Measurements from ENCODE around the gene KIR3DL2.
"Not testable (repeated sequence)": the region's sequence is repeated elsewhere in the genome, so short reads cannot be mapped to it uniquely, and the experiment has no call there.

KIR3DL2 gene

GRCh38 chr19:54850061-54850640, at the start of gene KIR3DL2:
Gene KIR3DL2, plus strand, starts transcription at chr19:54850443. Its CDS starts 33 bp downstream, at chr19:54850476.
- DNase-seq: not testable (repeated sequence)

- DNase-seq: no peak
Observed at GRCh38 chr19:54803410-54803809, 46.8 kb upstream of the KIR3DL2 start, which contains the start of gene KIR2DL4. Gene KIR2DL4, plus strand, starts transcription at chr19:54803610. Its CDS starts 42 bp downstream, at chr19:54803652.

GRCh38 chr19:54804101-54804500, 46.1 kb upstream of the KIR3DL2 start:
- DNase-seq: no peak

- DNase-seq: no peak
Observed at GRCh38 chr19:54804571-54804970, 45.7 kb upstream of the KIR3DL2 start.

GRCh38 chr19:54805665-54806515, 44.4 kb upstream of the KIR3DL2 start:
- DNase-seq: no peak

GRCh38 chr19:54806516-54806838, 43.8 kb upstream of the KIR3DL2 start:
- no peak for DNase-seq

- DNase-seq: not testable (repeated sequence)
Observed at GRCh38 chr19:54814571-54814970, 35.7 kb upstream of the KIR3DL2 start.

- not testable (repeated sequence) for DNase-seq
Observed at GRCh38 chr19:54816251-54816650, 34.0 kb upstream of the KIR3DL2 start, which contains the start of gene KIR3DL1. Gene KIR3DL1, plus strand, starts transcription at chr19:54816468.

GRCh38 chr19:54817670-54818536, 32.3 kb upstream of the KIR3DL2 start:
- DNase-seq: no peak

- not testable (repeated sequence) for DNase-seq
Observed at GRCh38 chr19:54824416-54824815, 25.8 kb upstream of the KIR3DL2 start.

GRCh38 chr19:54825326-54825725, 24.9 kb upstream of the KIR3DL2 start:
- DNase-seq: not testable (repeated sequence)

- not testable (repeated sequence) for DNase-seq
Observed at GRCh38 chr19:54828064-54828463, 22.2 kb upstream of the KIR3DL2 start.

- not testable (repeated sequence) for DNase-seq
Observed at GRCh38 chr19:54832496-54832895, 17.7 kb upstream of the KIR3DL2 start, which contains the start of gene KIR2DS4. Gene KIR2DS4, plus strand, starts transcription at chr19:54832676.

- not testable (repeated sequence) for DNase-seq
Observed at GRCh38 chr19:54835126-54835525, 15.1 kb upstream of the KIR3DL2 start.

GRCh38 chr19:54837522-54837921, 12.7 kb upstream of the KIR3DL2 start:
- not testable (repeated sequence) for DNase-seq

GRCh38 chr19:54843171-54843570, 7.1 kb upstream of the KIR3DL2 start:
- DNase-seq: not testable (repeated sequence)

- no peak for DNase-seq
Observed at GRCh38 chr19:54850930-54851329, 687 bp downstream of the KIR3DL2 start.

GRCh38 chr19:54851353-54851752, 1.1 kb downstream of the KIR3DL2 start:
- DNase-seq: no peak

GRCh38 chr19:54855241-54855640, 5.0 kb downstream of the KIR3DL2 start:
- not testable (repeated sequence) for DNase-seq

GRCh38 chr19:54858476-54858875, 8.2 kb downstream of the KIR3DL2 start:
- DNase-seq: not testable (repeated sequence)

GRCh38 chr19:54859421-54859820, 9.2 kb downstream of the KIR3DL2 start:
- not testable (repeated sequence) for DNase-seq

GRCh38 chr19:54863459-54863858, 13.2 kb downstream of the KIR3DL2 start:
- DNase-seq: not testable (repeated sequence)

- no peak for DNase-seq
Observed at GRCh38 chr19:54871696-54872095, 21.5 kb downstream of the KIR3DL2 start.

Data from NCI-H345 (cell line).